ENCODE measurements around the gene TUBGCP3. TPM values are rescaled to one million over a fixed set of nuclear protein-coding genes. Genes with fewer than 3 reads are reported as not detected.

The TUBGCP3 gene
- total RNA-seq, 1 experiment from 2014 or later: 37.3 TPM

DNA sequence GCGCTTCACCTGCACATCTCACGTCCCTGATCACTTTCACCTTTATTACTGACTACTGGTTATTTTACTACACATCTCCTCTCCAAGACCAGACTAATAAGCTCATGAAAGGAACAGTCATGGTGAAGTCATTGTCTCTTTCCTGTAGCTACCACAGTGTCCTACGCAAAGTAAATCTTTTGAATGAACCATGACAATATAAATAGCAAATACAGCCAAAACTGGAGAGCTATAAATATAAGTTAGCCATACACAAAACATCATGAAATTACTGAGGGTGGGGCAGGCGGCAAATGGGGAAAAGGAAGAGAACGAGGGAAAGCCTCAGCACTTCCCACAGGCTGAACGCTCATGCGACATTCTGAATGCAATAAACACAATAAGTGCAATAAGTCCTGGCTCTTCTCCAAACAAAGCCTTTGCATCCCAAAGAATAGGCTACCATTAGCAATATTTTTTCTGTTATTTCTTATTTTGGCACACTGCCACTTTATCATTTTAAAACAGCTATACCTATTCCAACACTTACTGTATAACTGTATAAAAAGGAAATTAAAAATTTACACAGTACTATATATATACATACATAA lies 62.5 kb downstream of the TUBGCP3 start:
- H3K36me3 Mint-ChIP-seq (ENCODE audit: insufficient read depth in 1 of 3, low read depth in 3 of 3): peaks cover 0 to 5% (median 2%) of the 10 kb centered on the region in 3 experiments; a peak in 3 of 7 replicates
- H3K4me2 ChIP-seq (ENCODE audit: insufficient read depth, insufficient read length, low read length): no peak overlapping the region
- H3K23ac ChIP-seq (ENCODE audit: insufficient read length, low read depth, low read length): no peak overlapping the region
- DNase-seq: no peak
- H2BK5ac ChIP-seq (ENCODE audit: insufficient read length, low read length): no peak overlapping the region
- no peak overlapping the region for H2BK15ac ChIP-seq (ENCODE audit: low read depth, low read length)
- peaks cover 4% of the 10 kb centered on the region for H4K20me1 ChIP-seq (ENCODE audit: control insufficient read depth, insufficient read depth, insufficient read length)
- H4K8ac ChIP-seq (replicated peaks; ENCODE audit: insufficient read length, low read depth, low read length): no peak overlapping the region
- no peaks in the 10 kb centered on the region for H3K79me1 ChIP-seq (ENCODE audit: insufficient read depth, low read depth, low read length, poor library complexity, severe bottlenecking)
- H4K5ac ChIP-seq (ENCODE audit: insufficient read length, low read depth, low read length): no peak overlapping the region
- H2BK120ac ChIP-seq (ENCODE audit: low read depth, low read length, poor library complexity, severe bottlenecking): no peak overlapping the region
- no peak overlapping the region for H3K4ac ChIP-seq (ENCODE audit: low read depth, low read length)
- TF ChIP-seq, protein P1, sequence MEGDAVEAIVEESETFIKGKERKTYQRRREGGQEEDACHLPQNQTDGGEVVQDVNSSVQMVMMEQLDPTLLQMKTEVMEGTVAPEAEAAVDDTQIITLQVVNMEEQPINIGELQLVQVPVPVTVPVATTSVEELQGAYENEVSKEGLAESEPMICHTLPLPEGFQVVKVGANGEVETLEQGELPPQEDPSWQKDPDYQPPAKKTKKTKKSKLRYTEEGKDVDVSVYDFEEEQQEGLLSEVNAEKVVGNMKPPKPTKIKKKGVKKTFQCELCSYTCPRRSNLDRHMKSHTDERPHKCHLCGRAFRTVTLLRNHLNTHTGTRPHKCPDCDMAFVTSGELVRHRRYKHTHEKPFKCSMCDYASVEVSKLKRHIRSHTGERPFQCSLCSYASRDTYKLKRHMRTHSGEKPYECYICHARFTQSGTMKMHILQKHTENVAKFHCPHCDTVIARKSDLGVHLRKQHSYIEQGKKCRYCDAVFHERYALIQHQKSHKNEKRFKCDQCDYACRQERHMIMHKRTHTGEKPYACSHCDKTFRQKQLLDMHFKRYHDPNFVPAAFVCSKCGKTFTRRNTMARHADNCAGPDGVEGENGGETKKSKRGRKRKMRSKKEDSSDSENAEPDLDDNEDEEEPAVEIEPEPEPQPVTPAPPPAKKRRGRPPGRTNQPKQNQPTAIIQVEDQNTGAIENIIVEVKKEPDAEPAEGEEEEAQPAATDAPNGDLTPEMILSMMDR (conservative IDR thresholded peaks at IDR 0.05): no peak
- no peaks in the 10 kb centered on the region for H3K9me3 Mint-ChIP-seq
- no peak overlapping the region for H2BK20ac ChIP-seq (ENCODE audit: low read depth, low read length, poor library complexity, severe bottlenecking)
- no peaks in the 10 kb centered on the region for H3K4me1 Mint-ChIP-seq
- no peak overlapping the region for H2AFZ ChIP-seq (ENCODE audit: low read length)
- no peaks in the 10 kb centered on the region for H3K27me3 Mint-ChIP-seq (ENCODE audit: low read depth)
- H3K23me2 ChIP-seq (ENCODE audit: insufficient read length, low read depth, low read length, poor library complexity, severe bottlenecking): no peaks in the 10 kb centered on the region
- H3K4me3 Mint-ChIP-seq: no peak overlapping the region
- H3K27me3 ChIP-seq (ENCODE audit: insufficient read depth, low read length): no peaks in the 10 kb centered on the region
- no peak overlapping the region for H2BK12ac ChIP-seq (ENCODE audit: insufficient read length, low read depth, low read length)
- no peaks in the 10 kb centered on the region for H3K9me3 ChIP-seq (ENCODE audit: control insufficient read depth, low read depth, low read length)
- H3K14ac ChIP-seq (ENCODE audit: insufficient read depth, low read length): no peak overlapping the region
- no peak overlapping the region for H3K9ac ChIP-seq (ENCODE audit: extremely low read depth, insufficient read length, low read length)
- H3K4me1 ChIP-seq (ENCODE audit: insufficient read depth, low read length): no peaks in the 10 kb centered on the region
- no CpG with 5 or more reads among the region's 7 CpGs for WGBS (ENCODE audit: extremely low coverage, insufficient read length, low lambda C conversion rate)
- no peak overlapping the region for H3K27ac ChIP-seq (ENCODE audit: insufficient read length, low read depth, low read length)
- peak overlapping the region; percentile 48 for H3T11ph ChIP-seq (ENCODE audit: low read length)
- no peak overlapping the region for H3K18ac ChIP-seq (ENCODE audit: insufficient read length, low read depth, low read length)
- H4K91ac ChIP-seq (ENCODE audit: insufficient read length, low read depth, low read length): no peak overlapping the region
- no peak overlapping the region for H3K27ac Mint-ChIP-seq
- no peaks in the 10 kb centered on the region for H3K79me2 ChIP-seq (ENCODE audit: insufficient read depth, low read length)
- no peak overlapping the region for H3K56ac ChIP-seq (ENCODE audit: insufficient read length, low read depth, low read length)
- no peak overlapping the region for H2AK5ac ChIP-seq (ENCODE audit: insufficient read length, low read length)

Data from H9 (cell line).